ENCODE measurements around the gene SMYD1. TPM values are rescaled to one million over a fixed set of nuclear protein-coding genes. Genes with fewer than 3 reads are reported as not detected.
A peak's percentile ranks its signal among the peaks of the same experiment; 100 is the strongest.
"Not testable (repeated sequence)": the region's sequence is repeated elsewhere in the genome, so short reads cannot be mapped to it uniquely, and the experiment has no call there.

Gene SMYD1
- not detected for total RNA-seq

DNA sequence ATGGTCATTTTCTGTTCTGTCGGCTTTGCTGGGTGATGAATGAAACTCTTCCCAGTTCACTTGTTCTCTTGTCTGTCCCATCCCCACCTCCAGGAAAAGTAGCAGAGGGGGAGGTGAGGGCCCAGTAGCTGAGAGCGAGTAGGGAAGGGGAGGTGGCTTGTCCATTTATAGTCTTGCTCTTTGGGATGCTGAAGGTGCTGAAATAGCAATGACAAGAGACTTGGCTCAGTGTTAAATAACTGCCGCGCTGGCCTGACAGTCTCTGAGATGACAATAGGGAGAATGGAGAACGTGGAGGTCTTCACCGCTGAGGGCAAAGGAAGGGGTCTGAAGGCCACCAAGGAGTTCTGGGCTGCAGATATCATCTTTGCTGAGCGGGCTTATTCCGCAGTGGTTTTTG is at the start of gene SMYD1:
TSS of gene SMYD1 (plus strand) at position 228 of the 400 bp plus-strand sequence. CDS start at position 268, 40 bp downstream.
- Histone ChIP-seq H3K4me1 (no peaks in the 10 kb centered on the region), H3K27ac (no peak within 1 kb of the TSS), H3K27me3 (no peaks in the 10 kb centered on the region), H3K36me3 (no peaks in the 10 kb centered on the region), H3K4me3 (no peak within 1 kb of the TSS), H3K9me3 (no peaks in the 10 kb centered on the region)
- 83 to 88% methylated on average over 8 of the region's 8 CpGs for WGBS, 2 donors
- no peak for ATAC-seq (ENCODE audit: low FRiP score in 2 of 2)
- TF ChIP-seq EP300 (IDR thresholded peaks at IDR 0.05) (no peak), POLR2AphosphoS5 (IDR thresholded peaks at IDR 0.05) (no peak), POLR2A (IDR thresholded peaks at IDR 0.05) (no peak)
- TF ChIP-seq, protein P1, sequence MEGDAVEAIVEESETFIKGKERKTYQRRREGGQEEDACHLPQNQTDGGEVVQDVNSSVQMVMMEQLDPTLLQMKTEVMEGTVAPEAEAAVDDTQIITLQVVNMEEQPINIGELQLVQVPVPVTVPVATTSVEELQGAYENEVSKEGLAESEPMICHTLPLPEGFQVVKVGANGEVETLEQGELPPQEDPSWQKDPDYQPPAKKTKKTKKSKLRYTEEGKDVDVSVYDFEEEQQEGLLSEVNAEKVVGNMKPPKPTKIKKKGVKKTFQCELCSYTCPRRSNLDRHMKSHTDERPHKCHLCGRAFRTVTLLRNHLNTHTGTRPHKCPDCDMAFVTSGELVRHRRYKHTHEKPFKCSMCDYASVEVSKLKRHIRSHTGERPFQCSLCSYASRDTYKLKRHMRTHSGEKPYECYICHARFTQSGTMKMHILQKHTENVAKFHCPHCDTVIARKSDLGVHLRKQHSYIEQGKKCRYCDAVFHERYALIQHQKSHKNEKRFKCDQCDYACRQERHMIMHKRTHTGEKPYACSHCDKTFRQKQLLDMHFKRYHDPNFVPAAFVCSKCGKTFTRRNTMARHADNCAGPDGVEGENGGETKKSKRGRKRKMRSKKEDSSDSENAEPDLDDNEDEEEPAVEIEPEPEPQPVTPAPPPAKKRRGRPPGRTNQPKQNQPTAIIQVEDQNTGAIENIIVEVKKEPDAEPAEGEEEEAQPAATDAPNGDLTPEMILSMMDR (IDR thresholded peaks at IDR 0.05), result no peak
- DNase-seq, result no peak

DNA sequence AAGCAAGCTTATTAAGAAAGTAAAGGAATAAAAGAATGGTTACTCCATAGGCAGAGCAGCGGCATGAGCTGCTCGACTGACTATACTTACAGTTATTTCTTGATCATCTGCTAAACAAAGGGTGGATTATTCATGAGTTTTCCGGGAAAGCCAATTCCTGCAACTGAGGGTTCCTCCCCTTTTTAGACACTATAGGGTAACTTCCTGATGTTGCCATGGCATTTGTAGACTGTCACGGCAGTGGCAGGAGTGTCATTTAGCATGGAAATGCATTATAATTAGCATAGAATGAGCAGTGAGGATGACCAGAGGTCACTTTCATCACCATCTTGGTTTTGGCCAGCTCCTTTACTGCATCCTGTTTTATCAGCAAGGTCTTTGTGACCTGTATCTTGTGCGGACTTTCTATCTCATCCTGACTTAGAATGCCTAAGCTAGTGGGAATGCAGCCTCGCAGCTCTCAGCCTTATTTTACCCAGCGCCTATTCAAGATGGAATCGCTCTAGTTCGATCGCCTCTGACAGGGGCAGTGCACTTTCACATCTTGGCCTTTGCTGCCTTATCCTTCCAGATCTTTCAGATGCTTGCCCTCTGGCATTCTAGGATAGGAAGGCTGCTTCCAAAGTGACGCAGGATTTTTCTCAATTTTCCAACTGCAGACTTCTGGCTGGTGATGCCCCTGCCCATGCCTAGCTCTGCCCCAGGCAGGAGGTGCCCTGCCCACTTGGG is 49.4 kb upstream of the SMYD1 start:
- H3K36me3 ChIP-seq; ATAC-seq (ENCODE audit: low FRiP score in 2 of 2); H3K27ac ChIP-seq; H3K9me3 ChIP-seq; DNase-seq; H3K4me3 ChIP-seq; H3K27me3 ChIP-seq: not testable (repeated sequence)
- H3K4me1 ChIP-seq, result peaks cover 0 to 11% (median 1%) of the 10 kb centered on the region in 4 donors
- WGBS, 2 donors, result 80 to 81% methylated on average over 11 of the region's 11 CpGs

DNA sequence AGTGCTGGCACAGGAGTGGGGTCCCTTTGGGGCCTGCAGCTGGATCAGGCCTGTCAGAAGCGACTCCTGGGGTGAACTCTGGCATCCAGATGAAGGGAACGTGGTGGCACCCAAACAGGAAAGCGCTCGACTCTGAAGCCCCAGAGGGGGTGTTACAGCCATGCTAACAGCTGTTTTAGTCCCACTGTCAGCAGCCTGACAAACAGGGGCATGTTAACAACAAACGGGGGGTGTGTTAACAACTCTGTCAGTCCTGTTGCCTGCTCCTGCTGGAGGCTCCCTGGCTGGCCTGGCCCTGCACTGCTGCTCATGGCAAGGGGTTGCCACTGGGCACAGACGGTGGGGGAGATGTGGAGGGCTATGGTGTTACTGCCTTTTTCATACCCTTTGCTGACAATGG is 48.7 kb upstream of the SMYD1 start:
- TF ChIP-seq POLR2A (IDR thresholded peaks at IDR 0.05), result no peak
- no peak for TF ChIP-seq POLR2AphosphoS5 (IDR thresholded peaks at IDR 0.05)
- no peak for TF ChIP-seq EP300 (IDR thresholded peaks at IDR 0.05)
- TF ChIP-seq, protein P1 (IDR thresholded peaks at IDR 0.05), result no peak
- Histone ChIP-seq H3K36me3 (no peaks in the 10 kb centered on the region), H3K4me3 (no peak overlapping the region), H3K9me3 (no peaks in the 10 kb centered on the region), H3K27ac (no peak overlapping the region), H3K27me3 (no peaks in the 10 kb centered on the region), H3K4me1 (peaks cover 0 to 11% (median 1%) of the 10 kb centered on the region in 4 donors)
- 91 to 96% methylated on average over 6 of the region's 6 CpGs for WGBS, 2 donors
- DNase-seq (peak in 1 of 2 donors; percentile 37), ATAC-seq (ENCODE audit: low FRiP score in 2 of 2) (no peak)

DNA sequence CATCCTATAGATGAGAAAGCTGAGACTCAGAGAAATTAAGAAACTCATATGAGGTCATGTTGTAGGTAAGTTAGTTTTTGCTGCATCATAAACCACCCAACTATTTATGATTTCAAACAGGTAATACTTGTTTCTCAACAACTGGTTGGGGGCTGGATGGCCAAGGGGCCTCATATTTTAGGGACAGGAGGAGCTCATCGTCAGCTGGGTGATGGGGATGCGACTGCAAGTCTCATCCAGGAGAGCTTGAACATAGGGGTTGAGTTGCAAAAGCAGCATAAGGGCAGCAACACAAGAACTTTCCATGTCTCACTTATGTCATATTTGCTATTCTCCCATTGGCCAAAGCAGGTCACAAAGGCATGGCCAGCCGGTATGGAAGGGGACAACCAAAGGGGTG is 47.6 kb upstream of the SMYD1 start:
- Histone ChIP-seq H3K4me1 (peaks cover 0 to 11% (median 1%) of the 10 kb centered on the region in 4 donors), H3K36me3 (no peaks in the 10 kb centered on the region), H3K27me3 (no peaks in the 10 kb centered on the region), H3K4me3 (no peak overlapping the region), H3K9me3 (no peaks in the 10 kb centered on the region), H3K27ac (no peak overlapping the region)
- TF ChIP-seq POLR2A (IDR thresholded peaks at IDR 0.05) (no peak), EP300 (IDR thresholded peaks at IDR 0.05) (no peak), POLR2AphosphoS5 (IDR thresholded peaks at IDR 0.05) (no peak)
- TF ChIP-seq, protein P1 (IDR thresholded peaks at IDR 0.05), result no peak
- ATAC-seq (ENCODE audit: low FRiP score in 2 of 2) (no peak), DNase-seq (no peak)
- WGBS, 2 donors, result 77 to 91% methylated on average over 3 of the region's 3 CpGs

DNA sequence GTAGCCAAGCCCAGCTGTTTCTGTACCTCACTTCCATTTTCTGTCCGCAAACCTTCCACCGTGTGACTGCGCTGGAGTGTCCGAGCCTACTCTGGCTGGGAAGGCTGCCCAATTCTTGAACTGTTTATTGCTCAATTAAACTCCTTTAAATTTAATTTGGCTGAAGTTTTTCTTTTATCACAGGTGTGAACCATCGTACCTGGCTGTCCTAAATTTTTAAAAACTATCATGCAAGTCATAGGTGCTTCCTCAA is 45.0 kb upstream of the SMYD1 start:
- DNase-seq (peak in 1 of 2 donors; percentile 48), ATAC-seq (ENCODE audit: low FRiP score in 2 of 2) (no peak)
- TF ChIP-seq EP300 (IDR thresholded peaks at IDR 0.05) (no peak), POLR2A (IDR thresholded peaks at IDR 0.05) (no peak)
- TF ChIP-seq, protein P1 (IDR thresholded peaks at IDR 0.05), result no peak
- no peak overlapping the region for H3K4me3 ChIP-seq
- H3K36me3 ChIP-seq, result peaks cover 0 to 10% (median under 1%) of the 10 kb centered on the region in 4 donors
- WGBS, 2 donors, result 60 to 92% methylated on average over 5 of the region's 5 CpGs
- no peaks in the 10 kb centered on the region for H3K27me3 ChIP-seq
- H3K4me1 ChIP-seq, result peaks cover 0 to under 1% (median 0%) of the 10 kb centered on the region in 4 donors
- no peaks in the 10 kb centered on the region for H3K9me3 ChIP-seq
- H3K27ac ChIP-seq, result peak overlapping the region in 1 of 4 donors; percentile 26

All from upper lobe of left lung (tissue), 6 donors.